T-helper 1 cell treated with Interleukin-12 subunit alpha and Interleukin-12 subunit beta and Interleukin-4 antibody, amounts not matched to agents 30 μg/mL and 1 μg/mL, for 36 hours (primary cell): ENCODE results near the gene RGS6.
"Not testable (repeated sequence)": the region's sequence is repeated elsewhere in the genome, so short reads cannot be mapped to it uniquely, and the experiment has no call there.

Source experiments
- H3K27ac Mint-ChIP-seq: one replicate; pipeline ENCODE4 v1.8.0; 2021; ENCODE audit warnings: mild to moderate bottlenecking, mixed read lengths
- H3K27me3 Mint-ChIP-seq: one replicate; pipeline ENCODE4 v1.8.0; 2021; ENCODE audit warnings: low read depth, mixed read lengths
- H3K36me3 Mint-ChIP-seq: one replicate; pipeline ENCODE4 v1.8.0; 2021; ENCODE audit warnings: low read depth, mixed read lengths
- H3K4me1 Mint-ChIP-seq: one replicate; pipeline ENCODE4 v1.8.0; 2021; ENCODE audit warnings: low read depth, mixed read lengths
- H3K4me3 Mint-ChIP-seq: one replicate; pipeline ENCODE4 v1.8.0; 2021; ENCODE audit warnings: mild to moderate bottlenecking, moderate library complexity, mixed read lengths
- H3K9me3 Mint-ChIP-seq: one replicate; pipeline ENCODE4 v1.8.0; 2021; ENCODE audit warnings: mixed read lengths

The RGS6 gene

GRCh38 chr14:71932229-71932981 lies at the start of gene RGS6:
Gene RGS6 (plus strand): TSS chr14:71932429.
- H3K4me1 Mint-ChIP-seq = peaks cover 5% of the 10 kb centered on the region
- H3K4me3 Mint-ChIP-seq = peak within 1 kb of the TSS; percentile 62
- H3K27me3 Mint-ChIP-seq = peaks cover 48% of the 10 kb centered on the region
- no peak within 1 kb of the TSS for H3K27ac Mint-ChIP-seq
- no peaks in the 10 kb centered on the region for H3K36me3 Mint-ChIP-seq
- no peaks in the 10 kb centered on the region for H3K9me3 Mint-ChIP-seq

GRCh38 chr14:71883094-71883493 lies 49.1 kb upstream of the RGS6 start:
- H3K4me3 Mint-ChIP-seq = no peak overlapping the region

GRCh38 chr14:71885301-71885700 lies 46.9 kb upstream of the RGS6 start:
- no peaks in the 10 kb centered on the region for H3K27me3 Mint-ChIP-seq
- no peak overlapping the region for H3K27ac Mint-ChIP-seq
- peaks cover 8% of the 10 kb centered on the region for H3K9me3 Mint-ChIP-seq
- no peak overlapping the region for H3K4me3 Mint-ChIP-seq
- H3K4me1 Mint-ChIP-seq = no peaks in the 10 kb centered on the region
- H3K36me3 Mint-ChIP-seq = no peaks in the 10 kb centered on the region

More at GRCh38 chr14:71883094-71883493, 49.1 kb upstream of the RGS6 start:
- H3K27me3 Mint-ChIP-seq = no peaks in the 10 kb centered on the region
- H3K4me1 Mint-ChIP-seq = no peaks in the 10 kb centered on the region
- no peaks in the 10 kb centered on the region for H3K36me3 Mint-ChIP-seq
- no peak overlapping the region for H3K27ac Mint-ChIP-seq
- H3K9me3 Mint-ChIP-seq = peaks cover 16% of the 10 kb centered on the region

- H3K9me3 Mint-ChIP-seq, H3K4me3 Mint-ChIP-seq, H3K36me3 Mint-ChIP-seq, H3K27ac Mint-ChIP-seq, H3K27me3 Mint-ChIP-seq, H3K4me1 Mint-ChIP-seq: not testable (repeated sequence)
These were observed 44.4 kb upstream of the RGS6 start for GRCh38 chr14:71887802-71888201.

GRCh38 chr14:71890541-71890940 lies 41.7 kb upstream of the RGS6 start:
- H3K27me3 Mint-ChIP-seq = peaks cover 4% of the 10 kb centered on the region
- H3K4me3 Mint-ChIP-seq = no peak overlapping the region
- no peaks in the 10 kb centered on the region for H3K36me3 Mint-ChIP-seq
- H3K4me1 Mint-ChIP-seq = no peaks in the 10 kb centered on the region
- H3K27ac Mint-ChIP-seq = no peak overlapping the region
- peaks cover 8% of the 10 kb centered on the region for H3K9me3 Mint-ChIP-seq

GRCh38 chr14:71891185-71891584 lies 41.0 kb upstream of the RGS6 start:
- H3K27me3 Mint-ChIP-seq = peaks cover 4% of the 10 kb centered on the region
- H3K4me3 Mint-ChIP-seq = no peak overlapping the region
- H3K9me3 Mint-ChIP-seq = peaks cover 8% of the 10 kb centered on the region
- no peaks in the 10 kb centered on the region for H3K4me1 Mint-ChIP-seq
- no peaks in the 10 kb centered on the region for H3K36me3 Mint-ChIP-seq
- no peak overlapping the region for H3K27ac Mint-ChIP-seq

- Mint-ChIP-seq H3K4me1 (no peaks in the 10 kb centered on the region), H3K27me3 (peaks cover 4% of the 10 kb centered on the region), H3K36me3 (no peaks in the 10 kb centered on the region), H3K9me3 (peaks cover 8% of the 10 kb centered on the region), H3K4me3 (no peak overlapping the region), H3K27ac (no peak overlapping the region)
These were observed 40.3 kb upstream of the RGS6 start for GRCh38 chr14:71891970-71892369.

GRCh38 chr14:71905031-71905430 lies 27.2 kb upstream of the RGS6 start:
- no peak overlapping the region for H3K4me3 Mint-ChIP-seq
- H3K36me3 Mint-ChIP-seq = no peaks in the 10 kb centered on the region
- no peaks in the 10 kb centered on the region for H3K4me1 Mint-ChIP-seq
- H3K9me3 Mint-ChIP-seq = peaks cover 6% of the 10 kb centered on the region
- peaks cover 30% of the 10 kb centered on the region for H3K27me3 Mint-ChIP-seq
- no peak overlapping the region for H3K27ac Mint-ChIP-seq

- H3K9me3 Mint-ChIP-seq = no peaks in the 10 kb centered on the region
- no peaks in the 10 kb centered on the region for H3K4me1 Mint-ChIP-seq
- no peak overlapping the region for H3K27ac Mint-ChIP-seq
- H3K4me3 Mint-ChIP-seq = no peak overlapping the region
- H3K27me3 Mint-ChIP-seq = peaks cover 34% of the 10 kb centered on the region
- H3K36me3 Mint-ChIP-seq = no peaks in the 10 kb centered on the region
These were observed 26.4 kb upstream of the RGS6 start for GRCh38 chr14:71905860-71906259.

- Mint-ChIP-seq H3K9me3 (no peaks in the 10 kb centered on the region), H3K27ac (no peak overlapping the region), H3K4me3 (no peak overlapping the region), H3K27me3 (peaks cover 33% of the 10 kb centered on the region), H3K36me3 (no peaks in the 10 kb centered on the region), H3K4me1 (no peaks in the 10 kb centered on the region)
These were observed 24.3 kb upstream of the RGS6 start for GRCh38 chr14:71907793-71908515.

- no peak overlapping the region for H3K4me3 Mint-ChIP-seq
- peaks cover 22% of the 10 kb centered on the region for H3K27me3 Mint-ChIP-seq
- H3K4me1 Mint-ChIP-seq = no peaks in the 10 kb centered on the region
- H3K36me3 Mint-ChIP-seq = no peaks in the 10 kb centered on the region
- H3K27ac Mint-ChIP-seq = peak overlapping the region; percentile 13
- no peaks in the 10 kb centered on the region for H3K9me3 Mint-ChIP-seq
These were observed 20.6 kb upstream of the RGS6 start for GRCh38 chr14:71911669-71912068.

GRCh38 chr14:71913342-71913741 lies 18.9 kb upstream of the RGS6 start:
- Mint-ChIP-seq H3K9me3 (no peaks in the 10 kb centered on the region), H3K36me3 (no peaks in the 10 kb centered on the region), H3K4me3 (no peak overlapping the region), H3K27ac (no peak overlapping the region), H3K27me3 (peaks cover 15% of the 10 kb centered on the region), H3K4me1 (no peaks in the 10 kb centered on the region)

- Mint-ChIP-seq H3K27me3 (peaks cover 13% of the 10 kb centered on the region), H3K4me1 (no peaks in the 10 kb centered on the region), H3K36me3 (no peaks in the 10 kb centered on the region), H3K4me3 (no peak overlapping the region), H3K9me3 (no peaks in the 10 kb centered on the region), H3K27ac (no peak overlapping the region)
These were observed 13.3 kb upstream of the RGS6 start for GRCh38 chr14:71918955-71919354.

- no peaks in the 10 kb centered on the region for H3K36me3 Mint-ChIP-seq
- no peaks in the 10 kb centered on the region for H3K4me1 Mint-ChIP-seq
- H3K27ac Mint-ChIP-seq = no peak overlapping the region
- peaks cover 17% of the 10 kb centered on the region for H3K27me3 Mint-ChIP-seq
- no peak overlapping the region for H3K4me3 Mint-ChIP-seq
- H3K9me3 Mint-ChIP-seq = no peaks in the 10 kb centered on the region
These were observed 8.7 kb upstream of the RGS6 start for GRCh38 chr14:71923513-71923912.

GRCh38 chr14:71931492-71932228 lies 569 bp upstream of the RGS6 start:
- peaks cover 5% of the 10 kb centered on the region for H3K4me1 Mint-ChIP-seq
- H3K36me3 Mint-ChIP-seq = no peaks in the 10 kb centered on the region
- H3K4me3 Mint-ChIP-seq = peak overlapping the region; percentile 3
- no peaks in the 10 kb centered on the region for H3K9me3 Mint-ChIP-seq
- no peak overlapping the region for H3K27ac Mint-ChIP-seq
- H3K27me3 Mint-ChIP-seq = peaks cover 48% of the 10 kb centered on the region
